Uterus (tissue), 2 donors: Measurements from ENCODE around the gene FAM25A.

ENCODE experiments used
- CTCF ChIP-seq, 4 experiments: fragments of 200-600 bp in 2 of 4; fragments of 450-650 bp in 2 of 4; sonication (generic) in 2 of 4; IDR thresholded peaks; one replicate each; pipeline ENCODE4 v1.5.1; 2016 to 2019; ENCODE audit warnings: antibody characterized with exemption in 4 of 4, mild to moderate bottlenecking in 2 of 4, moderate library complexity in 1 of 4
- POLR2A ChIP-seq, 2 donors: fragments of 450-650 bp; IDR thresholded peaks; one replicate each; pipeline ENCODE4 v1.6.1; 2016; ENCODE audit warnings: antibody characterized with exemption in 2 of 2, mild to moderate bottlenecking in 1 of 2, moderate library complexity in 1 of 2

DNA sequence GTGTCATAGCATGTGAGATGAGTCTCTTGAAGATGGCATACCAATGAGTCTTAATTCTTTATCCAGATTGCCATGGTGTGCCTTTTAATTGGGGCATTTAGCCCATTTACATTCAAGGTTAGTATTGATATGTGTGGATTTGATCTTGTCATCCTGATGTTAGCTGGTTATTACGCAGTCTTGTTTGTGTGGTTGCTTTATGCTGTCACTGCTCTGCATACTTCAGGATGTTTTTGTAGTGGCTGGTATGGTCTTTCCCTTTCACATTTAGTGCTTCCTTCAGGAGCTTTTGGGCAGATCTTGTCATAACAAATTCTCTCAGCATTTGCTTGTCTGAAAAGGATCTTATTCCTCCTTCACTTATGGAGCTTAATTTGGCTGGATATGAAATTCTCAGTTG, 16.5 kb downstream of the FAM25A start:
- TF ChIP-seq POLR2A (IDR thresholded peaks at IDR 0.05) (no peak), CTCF (IDR thresholded peaks at IDR 0.05) (no peak)
